HepG2 (cell line): ENCODE results near the gene FUT6. TPM values are rescaled to one million over a fixed set of nuclear protein-coding genes. Genes with fewer than 3 reads are reported as not detected.

ENCODE experiments used
- BRD4 ChIP-seq: sonication (generic); formaldehyde crosslinking; IDR thresholded peaks from 2 replicates; pipeline ENCODE4 v1.4.0; 2020; ENCODE audit warnings: missing genetic modification reagents
- CBX2 ChIP-seq, 2 experiments: fragments of 200-600 bp in 1 of 2; sonication (generic); formaldehyde crosslinking in 1 of 2; IDR thresholded peaks; 2 replicates each; pipeline versions ENCODE4 v1.7.0 to v1.8.1; 2018 to 2022; ENCODE audit warnings: low read depth in 2 of 2, low read length in 1 of 2, mild to moderate bottlenecking in 1 of 2, missing genetic modification reagents in 1 of 2
- CEBPB ChIP-seq: IDR thresholded peaks from 2 replicates; pipeline ENCODE4 v1.6.1; 2011; ENCODE audit warnings: low read depth, low read length, improper control_type of control experiment, borderline replicate concordance
- CENPX ChIP-seq: sonication (generic); formaldehyde crosslinking; IDR thresholded peaks from 2 replicates; pipeline ENCODE4 v1.9.0; 2021; ENCODE audit warnings: mild to moderate bottlenecking, missing genetic modification reagents, moderate library complexity
- HDAC6 ChIP-seq: fragments of 200-600 bp; sonication (generic); IDR thresholded peaks from 2 replicates; pipeline ENCODE4 v1.7.0; 2017; ENCODE audit warnings: mild to moderate bottlenecking, antibody characterized with exemption, low read length, low read depth
- KDM2A ChIP-seq: sonication (generic); formaldehyde crosslinking; IDR thresholded peaks from 2 replicates; pipeline ENCODE4 v1.4.0; 2020; ENCODE audit warnings: low read depth, missing genetic modification reagents, borderline replicate concordance
- KLF9 ChIP-seq: IDR thresholded peaks from 2 replicates; pipeline ENCODE4 v1.6.1; 2016; ENCODE audit warnings: low read depth
- NCOA1 ChIP-seq: sonication (generic); formaldehyde crosslinking; IDR thresholded peaks from 2 replicates; pipeline ENCODE4 v1.9.0; 2021; ENCODE audit warnings: missing genetic modification reagents
- POLR2AphosphoS5 ChIP-seq: IDR thresholded peaks from 2 replicates; pipeline ENCODE4 v1.6.1; 2012; ENCODE audit warnings: low read depth, low read length
- RFX5 ChIP-seq: IDR thresholded peaks from 2 replicates; pipeline ENCODE4 v1.6.1; 2011; ENCODE audit warnings: low read depth, low read length, improper control_type of control experiment
- RFXANK ChIP-seq: IDR thresholded peaks from 2 replicates; pipeline ENCODE4 v1.6.1; 2016
- SIX4 ChIP-seq: sonication (generic); formaldehyde crosslinking; IDR thresholded peaks from 2 replicates; pipeline ENCODE4 v1.4.0; 2020; ENCODE audit warnings: missing genetic modification reagents
- SMARCC2 ChIP-seq: fragments of 450-650 bp; IDR thresholded peaks from 2 replicates; pipeline ENCODE4 v1.6.1; 2017; ENCODE audit warnings: antibody characterized with exemption, mild to moderate bottlenecking
- U2AF1 ChIP-seq: fragments of 200-400 bp; formaldehyde crosslinking; optimal IDR thresholded peaks from 2 replicates; pipeline ENCODE3; 2017; ENCODE audit warnings: mild to moderate bottlenecking, low read depth, low read length
- ZFY ChIP-seq: sonication (generic); formaldehyde crosslinking; IDR thresholded peaks from 2 replicates; pipeline ENCODE4 v1.4.0; 2020; ENCODE audit warnings: missing genetic modification reagents
- ZNF232 ChIP-seq: sonication (generic); formaldehyde crosslinking; IDR thresholded peaks from 2 replicates; pipeline ENCODE4 v1.4.0; 2020; ENCODE audit warnings: missing genetic modification reagents, borderline replicate concordance
- ZNF24 ChIP-seq: fragments of 450-650 bp; IDR thresholded peaks from 2 replicates; pipeline ENCODE4 v1.6.1; 2017; ENCODE audit warnings: antibody characterized with exemption, mild to moderate bottlenecking
- ZNF282 ChIP-seq: fragments of 450-650 bp; IDR thresholded peaks from 2 replicates; pipeline ENCODE4 v1.6.1; 2018; ENCODE audit not compliant: partially characterized antibody
- ZNF317 ChIP-seq: sonication (generic); formaldehyde crosslinking; IDR thresholded peaks from 2 replicates; pipeline ENCODE4 v1.5.0; 2020; ENCODE audit warnings: mild to moderate bottlenecking, missing genetic modification reagents
- ZNF446 ChIP-seq: sonication (generic); formaldehyde crosslinking; IDR thresholded peaks from 2 replicates; pipeline ENCODE4 v1.5.0; 2020; ENCODE audit warnings: mild to moderate bottlenecking, missing genetic modification reagents
- ZNF569 ChIP-seq: sonication (generic); formaldehyde crosslinking; IDR thresholded peaks from 2 replicates; pipeline ENCODE4 v1.5.0; 2020; ENCODE audit warnings: mild to moderate bottlenecking, missing genetic modification reagents, moderate library complexity, borderline replicate concordance
- ZNF850 ChIP-seq: sonication (generic); formaldehyde crosslinking; conservative IDR thresholded peaks from 2 replicates; pipeline ENCODE4 v1.9.0; 2021; ENCODE audit warnings: mild to moderate bottlenecking, missing genetic modification reagents
- polyA plus RNA-seq, 8 experiments: library from polyadenylated mRNA; depleted of rRNA in 3 of 8; stranded (reverse) in 7 of 8; unstranded in 1 of 8; fragments of >200 nt; fragmentation: Illumina TruSeq in 4 of 8; extraction: Trizol in 4 of 8; gene quantifications; 2 replicates each; pipeline versions ENCODE4 v1.2.1 to v1.2.3, GENCODE V29; 2011 to 2016; ENCODE audit warnings: low read depth in 4 of 8, missing spikeins in 1 of 8, mixed read lengths in 1 of 8; ENCODE audit not compliant: insufficient read depth in 1 of 8
- total RNA-seq, 5 experiments: library from RNA; depleted of rRNA; stranded (reverse); fragments of >200 nt; fragmentation: Illumina TruSeq; extraction: Trizol; gene quantifications; 2 replicates each; pipeline ENCODE4 v1.2.3, GENCODE V29; 2016; ENCODE audit warnings: low read depth in 1 of 5
- TF ChIP-seq, protein P1 (sequence below): sonication (generic); formaldehyde crosslinking; conservative IDR thresholded peaks from 2 replicates; pipeline ENCODE4 v1.8.1; 2023; ENCODE audit warnings: missing genetic modification reagents
- TF ChIP-seq, protein P2 (sequence below), 2 experiments: sonication (generic) in 1 of 2; formaldehyde crosslinking in 1 of 2; IDR thresholded peaks; 2 replicates each; pipeline versions ENCODE4 v1.4.0 to v1.6.1; 2016 to 2020; ENCODE audit warnings: borderline replicate concordance in 1 of 2, low read depth in 1 of 2, mild to moderate bottlenecking in 1 of 2, missing genetic modification reagents in 1 of 2
- TF ChIP-seq, protein P3 (sequence below): IDR thresholded peaks from 2 replicates; pipeline ENCODE4 v1.6.1; 2016; ENCODE audit warnings: missing compliant biosample characterization, missing genetic modification reagents, borderline replicate concordance

Gene FUT6
- total and polyA plus RNA-seq, 2 of the 13 experiments (the other 11 are each of a cell fraction or from before 2014, with no cell fraction given) = 8.2 to 27.7 TPM

DNA sequence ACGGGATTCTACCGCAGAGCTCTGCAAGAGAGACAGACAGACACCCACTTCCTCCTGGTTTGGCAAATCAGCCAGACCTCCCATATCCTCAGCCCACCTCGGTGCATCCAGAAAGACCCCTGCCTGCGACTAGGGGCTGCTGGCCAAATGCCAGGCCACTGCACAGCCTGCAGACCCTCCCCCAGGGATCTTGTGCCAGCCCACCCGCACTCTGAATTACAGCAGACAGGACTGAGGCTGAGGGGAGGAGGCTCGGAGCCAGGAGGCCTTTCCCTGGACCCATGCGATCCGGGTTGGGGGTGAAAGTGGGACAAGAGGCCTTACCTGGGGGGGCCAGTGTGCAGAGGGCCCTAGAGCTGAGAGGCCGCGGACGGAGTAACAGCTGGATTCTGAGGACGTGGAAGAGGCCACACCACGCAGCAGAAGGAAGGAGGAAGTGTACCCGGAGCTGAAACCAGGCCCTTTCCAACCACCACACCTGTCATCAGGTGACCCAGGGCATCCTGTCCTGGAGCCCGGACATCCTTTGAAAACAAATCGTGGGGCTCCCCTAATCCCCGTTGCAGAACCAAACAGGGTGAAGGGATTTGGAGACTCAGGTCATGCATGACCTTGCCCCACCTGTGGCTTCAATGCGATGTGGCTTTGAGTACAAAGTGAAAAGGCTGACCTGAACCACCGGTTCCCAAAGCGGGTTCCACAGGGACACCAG, 993 bp downstream of the FUT6 start (continued):
- TF ChIP-seq, protein P1, sequence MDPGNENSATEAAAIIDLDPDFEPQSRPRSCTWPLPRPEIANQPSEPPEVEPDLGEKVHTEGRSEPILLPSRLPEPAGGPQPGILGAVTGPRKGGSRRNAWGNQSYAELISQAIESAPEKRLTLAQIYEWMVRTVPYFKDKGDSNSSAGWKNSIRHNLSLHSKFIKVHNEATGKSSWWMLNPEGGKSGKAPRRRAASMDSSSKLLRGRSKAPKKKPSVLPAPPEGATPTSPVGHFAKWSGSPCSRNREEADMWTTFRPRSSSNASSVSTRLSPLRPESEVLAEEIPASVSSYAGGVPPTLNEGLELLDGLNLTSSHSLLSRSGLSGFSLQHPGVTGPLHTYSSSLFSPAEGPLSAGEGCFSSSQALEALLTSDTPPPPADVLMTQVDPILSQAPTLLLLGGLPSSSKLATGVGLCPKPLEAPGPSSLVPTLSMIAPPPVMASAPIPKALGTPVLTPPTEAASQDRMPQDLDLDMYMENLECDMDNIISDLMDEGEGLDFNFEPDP (CRISPR knock-in tag) = no peak
- no peak for TF ChIP-seq KLF9 (CRISPR knock-in tag)
- TF ChIP-seq KDM2A (CRISPR knock-in tag) = peak; percentile 7; the same call in 1 of the 2 replicates
- no peak for TF ChIP-seq RFXANK (CRISPR knock-in tag)
- no peak for TF ChIP-seq CENPX
- no peak for TF ChIP-seq ZNF569 (CRISPR knock-in tag)
- no peak for TF ChIP-seq HDAC6
- TF ChIP-seq, protein P2, sequence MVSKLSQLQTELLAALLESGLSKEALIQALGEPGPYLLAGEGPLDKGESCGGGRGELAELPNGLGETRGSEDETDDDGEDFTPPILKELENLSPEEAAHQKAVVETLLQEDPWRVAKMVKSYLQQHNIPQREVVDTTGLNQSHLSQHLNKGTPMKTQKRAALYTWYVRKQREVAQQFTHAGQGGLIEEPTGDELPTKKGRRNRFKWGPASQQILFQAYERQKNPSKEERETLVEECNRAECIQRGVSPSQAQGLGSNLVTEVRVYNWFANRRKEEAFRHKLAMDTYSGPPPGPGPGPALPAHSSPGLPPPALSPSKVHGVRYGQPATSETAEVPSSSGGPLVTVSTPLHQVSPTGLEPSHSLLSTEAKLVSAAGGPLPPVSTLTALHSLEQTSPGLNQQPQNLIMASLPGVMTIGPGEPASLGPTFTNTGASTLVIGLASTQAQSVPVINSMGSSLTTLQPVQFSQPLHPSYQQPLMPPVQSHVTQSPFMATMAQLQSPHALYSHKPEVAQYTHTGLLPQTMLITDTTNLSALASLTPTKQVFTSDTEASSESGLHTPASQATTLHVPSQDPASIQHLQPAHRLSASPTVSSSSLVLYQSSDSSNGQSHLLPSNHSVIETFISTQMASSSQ (IDR thresholded peaks at IDR 0.05; ENCODE audit: low read depth) = no peak
- TF ChIP-seq, protein P2 (CRISPR knock-in tag; IDR thresholded peaks at IDR 0.05; ENCODE audit: borderline replicate concordance) = peak; percentile 11; the same call in 1 of the 2 replicates
- TF ChIP-seq ZNF850 (CRISPR knock-in tag) = no peak
- TF ChIP-seq ZNF232 (CRISPR knock-in tag) = no peak; the same call in 1 of the 2 replicates
- no peak for TF ChIP-seq CEBPB
- TF ChIP-seq SMARCC2 = no peak
- no peak; the same call in 1 of the 2 replicates for TF ChIP-seq POLR2AphosphoS5
- TF ChIP-seq BRD4 = peak; percentile 79; the same call in 1 of the 2 replicates
- TF ChIP-seq, protein P3, sequence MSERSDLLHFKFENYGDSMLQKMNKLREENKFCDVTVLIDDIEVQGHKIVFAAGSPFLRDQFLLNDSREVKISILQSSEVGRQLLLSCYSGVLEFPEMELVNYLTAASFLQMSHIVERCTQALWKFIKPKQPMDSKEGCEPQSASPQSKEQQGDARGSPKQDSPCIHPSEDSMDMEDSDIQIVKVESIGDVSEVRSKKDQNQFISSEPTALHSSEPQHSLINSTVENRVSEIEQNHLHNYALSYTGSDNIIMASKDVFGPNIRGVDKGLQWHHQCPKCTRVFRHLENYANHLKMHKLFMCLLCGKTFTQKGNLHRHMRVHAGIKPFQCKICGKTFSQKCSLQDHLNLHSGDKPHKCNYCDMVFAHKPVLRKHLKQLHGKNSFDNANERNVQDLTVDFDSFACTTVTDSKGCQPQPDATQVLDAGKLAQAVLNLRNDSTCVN = peak; percentile 69; the same call in 1 of the 2 replicates
- no peak for TF ChIP-seq SIX4
- no peak for TF ChIP-seq ZNF446
- no peak for TF ChIP-seq CBX2 (IDR thresholded peaks at IDR 0.05; ENCODE audit: low read depth, low read length)
- TF ChIP-seq CBX2 (CRISPR knock-in tag; IDR thresholded peaks at IDR 0.05; ENCODE audit: low read depth) = peak; percentile 66; the same call in 1 of the 2 replicates
- no peak for TF ChIP-seq ZNF317 (CRISPR knock-in tag)
- no peak for TF ChIP-seq ZNF282
- peak; percentile 73 for TF ChIP-seq ZFY
- TF ChIP-seq U2AF1 = no peak
- TF ChIP-seq RFX5 = no peak
- TF ChIP-seq ZNF24 = no peak
- no peak for TF ChIP-seq NCOA1
